ENCODE measurements around the gene NXPH3. TPM values are rescaled to one million over a fixed set of nuclear protein-coding genes. Genes with fewer than 3 reads are reported as not detected.

Gene NXPH3
- total and polyA plus RNA-seq, 9 of the 15 experiments (the other 6 are each of a cell fraction or from before 2014, with no cell fraction given) = 0.04 to 0.27 (median 0.07) TPM; not detected in 2

DNA sequence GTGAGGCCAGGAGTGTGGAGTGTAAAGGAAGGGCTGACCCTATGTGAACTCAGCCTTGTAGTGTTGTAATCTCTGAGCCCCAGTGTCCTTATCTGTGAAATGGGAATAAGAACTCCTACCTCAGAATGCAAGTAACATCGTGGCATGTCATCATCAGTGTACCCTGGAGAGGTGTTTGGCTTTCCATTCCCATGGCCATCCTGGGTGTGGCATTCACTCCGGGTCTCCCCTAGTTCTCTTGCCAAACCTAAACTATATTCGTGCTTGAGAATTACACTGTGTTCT, 1.9 kb downstream of the NXPH3 start (continued):
- TF ChIP-seq NCOA1 (IDR thresholded peaks at IDR 0.05; ENCODE audit: low read depth) (peak; percentile 47; the same call in 1 of the 2 replicates), IFI16 (CRISPR knock-in tag; IDR thresholded peaks at IDR 0.05) (no peak), HIVEP1 (CRISPR knock-in tag; IDR thresholded peaks at IDR 0.05) (no peak), HNRNPUL1 (IDR thresholded peaks at IDR 0.05; ENCODE audit: low read length) (no peak), ZC3H8 (IDR thresholded peaks at IDR 0.05) (no peak), GTF2A2 (tag; IDR thresholded peaks at IDR 0.05) (no peak), ZNF778 (CRISPR knock-in tag; IDR thresholded peaks at IDR 0.05) (no peak), NBN (IDR thresholded peaks at IDR 0.05; ENCODE audit: low read depth) (0 out of 2 replicates have a peak, but pooled peaks have one; percentile 24), POLR2A (conservative IDR thresholded peaks at IDR 0.05) (no peak), RAD21 (CRISPR knock-in tag; conservative IDR thresholded peaks at IDR 0.05 in 1 of 2, IDR thresholded peaks at IDR 0.05 in 1 of 2) (no peak), ZC3H11A (IDR thresholded peaks at IDR 0.05; ENCODE audit: low read depth, low read length) (no peak), ZNF3 (CRISPR knock-in tag; IDR thresholded peaks at IDR 0.05) (no peak), ZNF263 (CRISPR knock-in tag; IDR thresholded peaks at IDR 0.05; ENCODE audit: borderline replicate concordance) (no peak), HDGF (IDR thresholded peaks at IDR 0.05) (no peak), JUNB (CRISPR knock-in tag; conservative IDR thresholded peaks at IDR 0.05) (no peak), ZNF134 (CRISPR knock-in tag; conservative IDR thresholded peaks at IDR 0.05) (no peak), CBX3 (IDR thresholded peaks at IDR 0.05; ENCODE audit: borderline replicate concordance in 1 of 2, low read length in 2 of 2) (0 out of 3 replicates have a peak, but pooled peaks of 1 of the 2 experiments have one; percentile 19), NONO (IDR thresholded peaks at IDR 0.05; ENCODE audit: low read depth in 2 of 2, low read length in 1 of 2) (no peak), HNRNPK (IDR thresholded peaks at IDR 0.05; ENCODE audit: low read depth, low read length, poor library complexity, severe bottlenecking) (no peak), ZNF274 (IDR thresholded peaks at IDR 0.05; ENCODE audit: borderline replicate concordance, low read depth, low read length) (no peak), ZNF282 (CRISPR knock-in tag; IDR thresholded peaks at IDR 0.05) (no peak), ZNF24 (IDR thresholded peaks at IDR 0.05) (no peak), HDAC3 (IDR thresholded peaks at IDR 0.05; ENCODE audit: borderline replicate concordance, partially characterized antibody) (no peak), RBM25 (IDR thresholded peaks at IDR 0.05; ENCODE audit: low read depth, low read length, severe bottlenecking) (peak; percentile 95), TOE1 (IDR thresholded peaks at IDR 0.05; ENCODE audit: borderline replicate concordance) (no peak), TOE1 (CRISPR knock-in tag; IDR thresholded peaks at IDR 0.05; ENCODE audit: borderline replicate concordance, low read depth) (no peak), MTA1 (IDR thresholded peaks at IDR 0.05; ENCODE audit: borderline replicate concordance) (no peak), TEAD4 (IDR thresholded peaks at IDR 0.05; ENCODE audit: low read length) (peak; percentile 18; the same call in 1 of the 2 replicates), TEAD4 (CRISPR knock-in tag; IDR thresholded peaks at IDR 0.05; ENCODE audit: borderline replicate concordance) (no peak), GABPB2 (CRISPR knock-in tag; conservative IDR thresholded peaks at IDR 0.05) (no peak)
- TF ChIP-seq, protein P1, sequence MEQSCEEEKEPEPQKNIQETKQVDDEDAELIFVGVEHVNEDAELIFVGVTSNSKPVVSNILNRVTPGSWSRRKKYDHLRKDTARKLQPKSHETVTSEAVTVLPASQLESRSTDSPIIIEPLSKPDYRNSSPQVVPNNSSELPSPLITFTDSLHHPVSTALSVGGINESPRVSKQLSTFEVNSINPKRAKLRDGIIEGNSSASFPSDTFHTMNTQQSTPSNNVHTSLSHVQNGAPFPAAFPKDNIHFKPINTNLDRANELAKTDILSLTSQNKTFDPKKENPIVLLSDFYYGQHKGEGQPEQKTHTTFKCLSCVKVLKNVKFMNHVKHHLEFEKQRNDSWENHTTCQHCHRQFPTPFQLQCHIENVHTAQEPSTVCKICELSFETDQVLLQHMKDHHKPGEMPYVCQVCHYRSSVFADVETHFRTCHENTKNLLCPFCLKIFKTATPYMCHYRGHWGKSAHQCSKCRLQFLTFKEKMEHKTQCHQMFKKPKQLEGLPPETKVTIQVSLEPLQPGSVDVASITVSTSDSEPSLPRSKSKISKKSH (CRISPR knock-in tag; IDR thresholded peaks at IDR 0.05) = no peak
- TF ChIP-seq, protein P2, sequence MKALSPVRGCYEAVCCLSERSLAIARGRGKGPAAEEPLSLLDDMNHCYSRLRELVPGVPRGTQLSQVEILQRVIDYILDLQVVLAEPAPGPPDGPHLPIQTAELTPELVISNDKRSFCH (CRISPR knock-in tag; IDR thresholded peaks at IDR 0.05) = no peak
- TF ChIP-seq, protein P2 (tag; IDR thresholded peaks at IDR 0.05) = no peak

Measured in K562 (cell line).